ENCODE measurements around the gene PKD1L1.
"Not testable (repeated sequence)": the region's sequence is repeated elsewhere in the genome, so short reads cannot be mapped to it uniquely, and the experiment has no call there.

The PKD1L1 gene

GRCh38 chr7:47758546-47758945, 189.7 kb downstream of the PKD1L1 start:
- no peak for ATAC-seq

- no peak for ATAC-seq
Measured at GRCh38 chr7:47757921-47758411, 190.3 kb downstream of the PKD1L1 start.

- no peak for ATAC-seq
Measured at GRCh38 chr7:47756636-47757035, 191.6 kb downstream of the PKD1L1 start.

GRCh38 chr7:47755248-47755647, 193.0 kb downstream of the PKD1L1 start:
- ATAC-seq = no peak

- ATAC-seq = not testable (repeated sequence)
Measured at GRCh38 chr7:47751724-47752123, 196.5 kb downstream of the PKD1L1 start.

GRCh38 chr7:47751043-47751442, 197.2 kb downstream of the PKD1L1 start:
- no peak for ATAC-seq

GRCh38 chr7:47748041-47748440, 200.2 kb downstream of the PKD1L1 start:
- no peak for ATAC-seq

- no peak for ATAC-seq
Measured at GRCh38 chr7:47747160-47747559, 201.1 kb downstream of the PKD1L1 start.

GRCh38 chr7:47746468-47746867, 201.8 kb downstream of the PKD1L1 start:
- ATAC-seq = no peak

GRCh38 chr7:47744883-47745282, 203.4 kb downstream of the PKD1L1 start:
- ATAC-seq = no peak

GRCh38 chr7:47743965-47744591, 204.2 kb downstream of the PKD1L1 start:
- ATAC-seq = no peak

GRCh38 chr7:47741984-47742383, 206.3 kb downstream of the PKD1L1 start:
- no peak for ATAC-seq

- no peak for ATAC-seq
Measured at GRCh38 chr7:47739891-47740290, 208.4 kb downstream of the PKD1L1 start.

GRCh38 chr7:47739301-47739875, 208.9 kb downstream of the PKD1L1 start:
- ATAC-seq = no peak

GRCh38 chr7:47738563-47739166, 209.6 kb downstream of the PKD1L1 start:
- no peak for ATAC-seq

- ATAC-seq = no peak
Measured at GRCh38 chr7:47737601-47738000, 210.7 kb downstream of the PKD1L1 start.

GRCh38 chr7:47735431-47736345, 212.6 kb downstream of the PKD1L1 start:
- ATAC-seq = no peak

GRCh38 chr7:47734949-47735291, 213.3 kb downstream of the PKD1L1 start:
- no peak for ATAC-seq

GRCh38 chr7:47734287-47734948, 213.8 kb downstream of the PKD1L1 start:
- no peak for ATAC-seq

- no peak for ATAC-seq
Measured at GRCh38 chr7:47730142-47730541, 218.1 kb downstream of the PKD1L1 start.

GRCh38 chr7:47726047-47726726, 222.1 kb downstream of the PKD1L1 start:
- no peak for ATAC-seq
